HG03575 (cell line): ENCODE data around the gene DNAH10.

Source experiments
- ATAC-seq: cut with Tn5 transposase; IDR thresholded peaks from one replicate; pipeline ENCODE4 v1.9.1; 2021; ENCODE audit not compliant: unreplicated experiment, insufficient number of reproducible peaks, low FRiP score; ENCODE audit errors: extremely low read depth

DNAH10 gene

GRCh38 chr12:123914726-123915333 lies 152.7 kb downstream of the DNAH10 start:
- ATAC-seq = no peak

- no peak for ATAC-seq
These were observed 154.6 kb downstream of the DNAH10 start for GRCh38 chr12:123916729-123917128.

GRCh38 chr12:123917337-123917850 lies 155.3 kb downstream of the DNAH10 start:
- no peak for ATAC-seq

GRCh38 chr12:123919980-123920360 lies 157.9 kb downstream of the DNAH10 start:
- no peak for ATAC-seq

GRCh38 chr12:123923038-123923437 lies 160.9 kb downstream of the DNAH10 start:
- no peak for ATAC-seq

- ATAC-seq = no peak
These were observed 161.8 kb downstream of the DNAH10 start for GRCh38 chr12:123923927-123924326.

GRCh38 chr12:123924539-123924938 lies 162.4 kb downstream of the DNAH10 start:
- ATAC-seq = no peak

- no peak for ATAC-seq
These were observed 166.3 kb downstream of the DNAH10 start for GRCh38 chr12:123928274-123928865.

GRCh38 chr12:123928897-123929296 lies 166.8 kb downstream of the DNAH10 start:
- ATAC-seq = no peak

- no peak for ATAC-seq
These were observed 168.0 kb downstream of the DNAH10 start for GRCh38 chr12:123929946-123930583.

- ATAC-seq = no peak
These were observed 169.7 kb downstream of the DNAH10 start for GRCh38 chr12:123931686-123932321.

GRCh38 chr12:123933214-123933613 lies 171.1 kb downstream of the DNAH10 start:
- no peak for ATAC-seq

GRCh38 chr12:123934016-123934620 lies 172.0 kb downstream of the DNAH10 start:
- no peak for ATAC-seq

- ATAC-seq = no peak
These were observed 172.7 kb downstream of the DNAH10 start for GRCh38 chr12:123934829-123935228.

GRCh38 chr12:123935956-123936355 lies 173.9 kb downstream of the DNAH10 start:
- ATAC-seq = no peak

GRCh38 chr12:123936471-123936870 lies 174.4 kb downstream of the DNAH10 start:
- no peak for ATAC-seq

- ATAC-seq = no peak
These were observed 175.0 kb downstream of the DNAH10 start for GRCh38 chr12:123936956-123937706.

- no peak for ATAC-seq
These were observed 175.8 kb downstream of the DNAH10 start for GRCh38 chr12:123937707-123938591.
